HG02840 (cell line): ENCODE data around the gene DPH2.

ENCODE experiments used
- ATAC-seq: cut with Tn5 transposase; IDR thresholded peaks from one replicate; pipeline ENCODE4 v1.9.1; 2021; ENCODE audit warnings: mild to moderate bottlenecking, moderate library complexity, moderate number of reproducible peaks; ENCODE audit not compliant: unreplicated experiment, low FRiP score

The DPH2 gene

DNA sequence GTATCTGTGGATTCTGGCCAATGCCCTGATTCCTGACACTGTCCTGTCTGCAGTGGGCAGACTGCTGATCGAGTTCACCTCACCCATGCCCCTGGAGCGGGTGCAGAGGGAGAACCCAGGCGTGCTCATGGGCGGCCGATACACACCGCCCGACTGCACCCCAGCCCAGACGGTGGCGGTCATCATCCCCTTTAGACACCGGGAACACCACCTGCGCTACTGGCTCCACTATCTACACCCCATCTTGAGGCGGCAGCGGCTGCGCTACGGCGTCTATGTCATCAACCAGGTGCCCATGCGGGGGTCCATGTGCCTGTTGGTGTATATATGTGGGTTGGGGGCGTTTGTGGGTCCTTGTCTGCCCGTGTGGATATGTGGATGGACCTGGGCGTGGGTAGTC, 11.8 kb downstream of the DPH2 start:
- ATAC-seq = no peak

DNA sequence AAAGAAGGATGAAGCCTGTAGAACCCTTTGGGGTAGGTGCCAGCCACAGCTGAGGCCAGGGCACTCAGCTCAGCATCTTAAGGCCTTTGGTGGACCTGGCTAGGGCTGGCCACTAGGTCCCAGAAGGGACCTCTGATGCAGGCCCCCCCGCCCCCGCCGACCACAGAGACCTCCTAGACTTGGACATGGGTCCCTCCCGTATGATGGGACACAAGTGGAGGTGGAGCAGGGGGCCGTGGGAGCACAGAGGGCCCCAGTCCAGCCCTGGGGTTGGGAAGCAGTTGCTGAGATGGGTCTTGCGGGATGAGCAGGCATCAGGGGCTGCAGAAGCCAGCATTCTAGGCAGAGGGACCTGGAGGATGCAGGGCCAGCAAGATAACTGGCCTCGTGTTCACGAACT, 12.4 kb downstream of the DPH2 start:
- ATAC-seq = no peak

DNA sequence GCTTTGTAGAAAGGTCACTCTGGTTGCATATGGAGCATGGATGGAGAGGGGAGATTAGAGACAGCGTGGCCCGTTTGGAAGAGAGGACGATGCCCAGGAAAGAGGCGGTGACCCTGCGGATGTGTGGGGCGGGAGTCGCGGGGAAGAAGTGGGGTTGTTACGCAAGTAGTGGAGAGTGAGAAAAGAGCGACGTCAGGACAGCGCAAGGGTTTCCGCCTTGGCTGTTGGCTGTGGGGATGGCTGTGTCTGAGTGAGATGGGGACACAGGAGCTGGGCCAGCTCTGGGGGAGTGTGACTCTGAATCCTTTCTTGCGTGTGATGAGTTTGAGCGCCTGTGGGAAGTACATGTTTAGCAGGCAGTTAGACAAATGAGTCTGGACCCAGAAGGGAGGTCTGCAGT, 13.0 kb downstream of the DPH2 start:
- ATAC-seq = no peak

DNA sequence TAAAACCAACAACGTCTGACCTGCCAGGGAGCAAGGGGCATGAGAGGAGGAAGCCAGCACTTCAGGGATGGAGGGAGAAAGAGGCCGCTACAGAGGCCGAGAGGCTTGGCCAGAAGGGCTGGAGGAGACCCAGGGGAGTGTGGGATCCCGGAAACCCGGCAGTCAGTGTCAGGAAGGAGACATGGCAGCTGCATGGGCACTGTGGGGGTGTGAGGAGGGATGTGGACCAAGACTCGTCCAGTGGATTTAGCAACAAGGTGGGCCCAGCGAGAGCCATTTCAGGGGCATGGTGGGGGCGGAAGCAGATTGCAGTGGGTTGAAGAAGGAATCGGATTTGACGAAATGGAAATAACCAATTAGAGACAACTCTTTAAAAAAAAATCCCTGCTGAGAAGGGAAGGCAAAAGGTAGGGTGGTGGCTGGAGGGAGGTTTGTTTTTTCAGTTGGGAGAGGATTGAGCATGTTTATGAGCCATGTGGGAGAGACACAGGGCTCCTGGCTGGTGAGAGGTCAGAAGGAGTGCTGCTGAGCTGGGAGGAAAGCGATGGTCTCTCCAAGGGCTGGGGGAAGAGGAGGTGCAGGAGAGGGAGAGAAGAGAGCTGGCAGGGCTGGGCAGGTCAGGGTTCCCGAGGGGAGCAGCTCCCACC, 13.6 kb downstream of the DPH2 start:
- ATAC-seq = no peak

DNA sequence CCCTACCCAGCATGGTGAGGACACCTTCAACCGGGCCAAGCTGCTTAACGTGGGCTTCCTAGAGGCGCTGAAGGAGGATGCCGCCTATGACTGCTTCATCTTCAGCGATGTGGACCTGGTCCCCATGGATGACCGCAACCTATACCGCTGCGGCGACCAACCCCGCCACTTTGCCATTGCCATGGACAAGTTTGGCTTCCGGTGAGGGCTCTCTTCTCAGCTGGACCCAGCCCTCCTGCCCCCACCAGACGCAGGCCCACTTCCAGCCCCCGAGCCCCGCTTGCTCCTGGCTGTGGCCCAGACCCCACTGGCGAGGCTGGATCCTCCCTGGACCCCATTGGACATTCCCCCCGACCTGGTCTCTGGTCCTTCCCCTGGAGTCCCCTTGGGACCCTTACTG, 15.0 kb downstream of the DPH2 start:
- ATAC-seq = no peak

DNA sequence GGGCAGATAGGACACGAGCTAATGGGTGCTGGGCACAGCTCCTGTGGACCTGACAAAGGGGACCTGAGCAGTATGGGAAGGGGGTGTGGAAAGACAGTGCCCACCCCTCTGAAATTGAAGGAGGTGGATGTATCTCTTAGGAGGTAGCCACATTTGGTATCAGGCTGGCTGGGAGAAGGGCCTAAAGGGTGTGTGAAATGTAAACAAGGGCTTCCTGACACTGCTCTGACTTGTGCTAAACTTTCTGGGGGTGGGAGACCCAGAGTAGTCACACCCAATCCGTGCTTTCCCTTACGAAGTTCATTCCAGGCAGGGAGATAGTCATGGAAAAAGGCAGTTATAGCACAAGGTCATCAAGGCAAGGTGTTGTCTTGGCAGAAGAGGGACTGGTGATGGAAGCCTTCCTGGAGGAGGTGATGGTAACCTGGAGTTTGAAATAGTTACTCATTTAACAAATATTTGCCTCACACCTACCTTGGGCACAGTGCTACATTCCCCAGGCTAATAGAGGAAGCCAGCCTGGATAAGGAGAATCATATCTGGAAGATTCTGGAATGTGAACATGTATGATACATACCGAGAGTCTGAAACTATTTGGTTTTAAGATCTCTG, 16.3 kb downstream of the DPH2 start:
- no peak for ATAC-seq

DNA sequence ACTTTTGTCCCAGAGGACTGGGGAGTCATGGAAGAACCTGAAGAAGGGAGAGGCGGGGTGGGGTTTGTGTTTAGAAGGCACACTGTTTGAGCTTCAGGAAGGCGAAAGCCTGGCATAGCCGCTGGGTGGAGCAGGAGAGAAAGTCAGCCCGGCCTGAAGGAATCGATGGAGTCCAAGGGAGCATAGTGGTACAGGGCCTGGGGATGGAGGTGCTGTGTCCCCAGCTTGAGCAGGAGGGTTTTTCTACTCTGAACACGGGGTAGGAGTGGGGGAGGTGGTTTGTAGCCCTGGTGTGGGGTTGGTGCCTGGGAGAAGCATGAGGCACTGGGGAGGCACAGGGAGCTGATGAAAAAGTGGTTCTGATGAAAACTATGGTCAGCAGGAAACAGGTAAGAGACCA, 16.9 kb downstream of the DPH2 start:
- ATAC-seq = no peak

DNA sequence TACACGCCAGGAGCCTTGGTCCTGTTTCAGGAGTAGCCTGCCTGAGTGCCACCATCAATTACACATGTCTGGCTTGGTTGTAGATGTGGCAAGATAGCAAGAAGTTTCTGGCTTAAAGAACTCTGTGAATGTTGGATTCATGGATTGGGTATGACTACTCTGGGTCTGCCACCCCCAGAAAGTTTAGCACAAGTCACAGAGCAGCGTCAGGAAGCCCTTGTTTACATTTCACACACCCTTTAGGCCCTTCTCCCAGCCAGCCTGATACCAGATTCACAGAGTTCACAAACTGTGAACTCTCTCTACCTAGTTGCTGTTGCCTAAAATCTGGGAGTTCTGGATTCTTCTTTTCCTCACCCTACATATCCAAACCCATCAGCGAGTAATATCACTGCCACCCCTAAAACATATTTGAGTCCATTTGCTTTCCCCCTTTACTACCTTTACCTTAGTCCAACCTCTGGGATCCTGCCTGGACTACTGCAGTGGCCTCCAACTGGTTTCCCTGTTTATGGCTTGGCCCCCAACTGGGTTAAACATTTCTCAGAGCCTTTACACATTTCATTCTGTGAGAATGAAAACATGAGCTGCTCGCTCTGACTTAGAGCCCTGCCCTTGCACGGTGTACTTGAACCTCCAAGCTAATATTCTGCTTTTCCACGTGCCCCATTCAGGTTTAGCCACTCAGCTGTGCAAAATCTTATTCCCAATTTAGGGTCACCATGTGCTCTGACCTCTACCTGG, 17.5 kb downstream of the DPH2 start:
- ATAC-seq = no peak

DNA sequence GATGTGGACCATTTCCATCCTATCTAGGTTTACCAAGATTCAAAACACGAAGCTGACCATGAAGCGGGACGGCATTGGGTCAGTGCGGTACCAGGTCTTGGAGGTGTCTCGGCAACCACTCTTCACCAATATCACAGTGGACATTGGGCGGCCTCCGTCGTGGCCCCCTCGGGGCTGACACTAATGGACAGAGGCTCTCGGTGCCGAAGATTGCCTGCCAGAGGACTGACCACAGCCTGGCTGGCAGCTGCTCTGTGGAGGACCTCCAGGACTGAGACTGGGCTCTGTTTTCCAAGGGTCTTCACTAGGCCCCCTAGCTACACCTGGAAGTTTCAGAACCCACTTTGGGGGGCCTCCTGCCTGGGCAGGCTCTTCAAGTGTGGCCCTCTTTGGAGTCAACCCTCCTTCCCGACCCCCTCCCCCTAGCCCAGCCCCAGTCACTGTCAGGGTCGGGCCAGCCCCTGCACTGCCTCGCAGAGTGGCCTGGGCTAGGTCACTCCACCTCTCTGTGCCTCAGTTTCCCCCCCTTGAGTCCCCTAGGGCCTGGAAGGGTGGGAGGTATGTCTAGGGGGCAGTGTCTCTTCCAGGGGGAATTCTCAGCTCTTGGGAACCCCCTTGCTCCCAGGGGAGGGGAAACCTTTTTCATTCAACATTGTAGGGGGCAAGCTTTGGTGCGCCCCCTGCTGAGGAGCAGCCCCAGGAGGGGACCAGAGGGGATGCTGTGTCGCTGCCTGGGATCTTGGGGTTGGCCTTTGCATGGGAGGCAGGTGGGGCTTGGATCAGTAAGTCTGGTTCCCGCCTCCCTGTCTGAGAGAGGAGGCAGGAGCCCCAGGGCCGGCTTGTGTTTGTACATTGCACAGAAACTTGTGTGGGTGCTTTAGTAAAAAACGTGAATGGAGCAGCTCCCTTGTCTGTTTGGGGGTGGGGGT, 20.7 kb downstream of the DPH2 start:
- ATAC-seq = no peak

DNA sequence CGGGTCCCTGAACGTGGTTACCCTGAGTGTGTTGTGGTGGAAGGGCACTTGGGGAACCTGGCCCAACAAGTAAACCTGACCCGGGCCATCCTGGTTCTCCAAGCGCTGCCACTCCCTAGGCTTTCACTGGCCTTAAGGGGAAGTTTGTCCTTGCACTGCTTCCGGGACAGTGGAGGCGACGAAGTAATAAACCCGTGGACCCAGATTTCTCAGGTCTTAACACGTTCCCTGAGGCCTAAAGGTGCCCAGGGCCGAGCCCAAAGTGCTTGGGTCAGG, 21.3 kb downstream of the DPH2 start:
- ATAC-seq = no peak

DNA sequence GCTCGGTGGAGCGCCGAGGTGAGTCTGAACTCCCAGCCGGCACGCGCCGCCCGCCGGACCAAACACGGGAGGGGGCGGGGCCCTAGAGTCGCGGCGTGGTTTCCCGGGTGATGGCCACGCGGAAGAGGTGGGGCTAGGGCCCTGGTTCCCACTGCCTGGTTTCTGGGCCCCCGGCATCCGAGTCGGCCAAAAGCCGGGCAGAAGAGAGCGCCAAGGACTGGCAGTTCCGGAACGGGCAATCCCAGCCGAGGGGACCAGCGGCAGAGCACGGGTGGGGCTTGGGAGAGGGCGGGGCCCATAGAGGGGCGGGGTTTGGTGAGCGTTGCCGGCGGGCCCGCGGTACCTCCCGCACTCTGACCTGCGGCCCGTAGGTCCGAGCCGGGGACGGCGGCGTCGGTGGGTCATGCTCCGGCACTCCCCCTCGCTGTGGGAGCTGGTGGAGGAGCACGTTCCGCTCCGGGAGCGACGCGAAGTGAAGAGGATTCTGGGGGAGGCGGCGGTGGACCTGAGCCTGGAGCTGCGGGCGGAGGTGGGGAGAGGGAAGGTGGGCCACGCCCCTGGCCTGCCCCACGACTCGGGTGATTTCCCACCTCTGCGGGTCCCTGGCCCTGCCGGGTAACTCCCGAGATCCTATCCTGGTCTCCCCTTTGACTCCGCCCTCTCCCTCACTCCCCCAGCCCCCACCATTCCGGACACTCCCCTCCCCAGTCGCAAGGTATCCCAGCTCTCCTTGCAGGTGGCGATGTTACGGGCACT, 21.8 kb downstream of the DPH2 start, which contains the start of gene CCDC24:
Gene CCDC24 (plus strand): TSS at position 124 of the 756 bp plus-strand sequence. CDS start 280 bp downstream, at position 404.
- ATAC-seq = peak; percentile 62

DNA sequence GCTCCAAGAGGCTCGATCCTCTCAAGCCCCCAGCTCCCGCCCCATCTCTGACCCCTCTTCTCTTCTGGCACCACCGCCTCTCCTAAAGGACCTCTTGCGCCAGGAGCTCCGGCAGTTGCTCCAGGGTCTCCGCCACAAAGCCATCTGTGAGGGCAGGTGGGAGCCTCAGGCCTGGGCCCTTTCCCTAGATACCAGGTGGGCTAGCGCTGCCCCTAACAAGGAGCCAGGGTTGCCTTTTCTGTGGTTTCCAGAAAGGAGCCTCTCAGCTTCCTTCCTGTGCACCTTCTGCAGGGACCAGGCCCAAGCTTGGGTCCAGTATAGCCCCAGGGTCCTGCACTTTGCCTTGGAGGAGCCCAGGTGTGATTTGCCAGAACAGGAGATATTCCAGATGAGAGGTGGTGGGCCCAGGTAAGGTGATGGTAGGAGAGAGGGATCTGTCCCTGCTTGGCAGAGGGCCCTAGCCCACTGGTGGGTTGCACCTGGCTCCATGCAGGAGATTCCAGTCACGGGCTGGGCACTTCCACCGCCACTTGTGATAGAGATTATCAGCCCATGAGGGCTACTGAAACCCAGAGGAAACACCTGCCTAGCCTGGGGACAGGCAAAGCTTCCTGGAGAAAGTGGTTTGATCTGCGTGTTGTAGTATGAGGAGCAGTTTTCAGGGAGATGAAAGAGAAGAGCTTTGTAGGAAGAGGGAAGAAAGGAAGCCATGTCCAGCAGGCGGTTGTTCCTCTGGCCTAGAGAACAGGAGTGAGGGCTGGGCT, 22.6 kb downstream of the DPH2 start:
- no peak for ATAC-seq

DNA sequence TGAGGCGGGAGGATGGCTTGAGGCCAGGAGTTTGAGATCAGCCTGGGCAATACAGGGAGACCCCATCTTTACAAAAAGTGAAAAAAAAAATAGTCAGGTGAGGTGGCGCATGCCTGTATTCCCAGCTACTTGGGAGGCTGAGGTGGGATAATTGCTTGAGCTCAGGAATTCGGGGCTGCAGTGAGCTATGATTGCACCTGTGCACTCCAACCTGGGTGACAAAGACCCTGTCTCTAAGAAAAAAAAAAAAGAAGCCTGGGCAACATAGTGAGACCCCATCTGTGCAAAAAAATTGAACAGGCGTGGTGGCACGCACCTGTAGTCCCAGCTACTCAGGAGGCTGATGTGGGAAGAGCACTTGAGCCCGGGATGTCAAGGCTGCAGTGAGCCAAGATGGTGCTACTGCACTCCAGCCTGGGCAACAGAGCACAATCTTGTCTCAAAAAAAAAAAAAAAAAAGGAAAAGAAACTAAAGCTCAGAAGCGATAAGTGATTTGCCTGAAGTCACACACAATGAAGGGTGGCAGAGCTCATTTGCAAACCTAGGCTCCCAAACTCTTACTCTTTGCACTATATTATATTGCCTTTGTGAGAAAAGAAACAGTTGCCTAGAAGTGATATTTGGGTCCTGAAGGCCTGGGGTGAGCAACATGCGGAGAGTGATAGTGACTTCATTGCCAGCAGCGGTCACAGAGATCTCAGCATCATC, 23.6 kb downstream of the DPH2 start:
- ATAC-seq = no peak

DNA sequence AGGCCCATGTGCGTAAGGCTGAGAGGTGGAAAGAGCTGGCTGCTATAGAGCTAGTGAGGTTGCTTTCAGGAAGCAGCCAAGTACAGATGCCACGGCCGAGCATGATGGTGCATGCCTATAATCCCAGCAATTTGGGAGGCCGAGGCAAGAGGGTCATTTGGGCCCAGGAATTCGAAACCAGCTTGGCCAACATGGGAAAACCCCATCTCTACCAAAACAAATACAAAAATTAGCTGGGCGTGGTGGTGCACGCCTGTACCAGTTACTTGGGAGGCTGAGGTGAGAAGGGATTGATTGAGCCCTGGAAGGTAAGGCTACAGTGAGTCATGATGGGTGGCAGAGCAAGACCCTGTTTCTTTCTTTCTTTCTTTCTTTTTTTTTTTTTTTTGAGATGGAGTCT, 24.3 kb downstream of the DPH2 start:
- no peak for ATAC-seq

DNA sequence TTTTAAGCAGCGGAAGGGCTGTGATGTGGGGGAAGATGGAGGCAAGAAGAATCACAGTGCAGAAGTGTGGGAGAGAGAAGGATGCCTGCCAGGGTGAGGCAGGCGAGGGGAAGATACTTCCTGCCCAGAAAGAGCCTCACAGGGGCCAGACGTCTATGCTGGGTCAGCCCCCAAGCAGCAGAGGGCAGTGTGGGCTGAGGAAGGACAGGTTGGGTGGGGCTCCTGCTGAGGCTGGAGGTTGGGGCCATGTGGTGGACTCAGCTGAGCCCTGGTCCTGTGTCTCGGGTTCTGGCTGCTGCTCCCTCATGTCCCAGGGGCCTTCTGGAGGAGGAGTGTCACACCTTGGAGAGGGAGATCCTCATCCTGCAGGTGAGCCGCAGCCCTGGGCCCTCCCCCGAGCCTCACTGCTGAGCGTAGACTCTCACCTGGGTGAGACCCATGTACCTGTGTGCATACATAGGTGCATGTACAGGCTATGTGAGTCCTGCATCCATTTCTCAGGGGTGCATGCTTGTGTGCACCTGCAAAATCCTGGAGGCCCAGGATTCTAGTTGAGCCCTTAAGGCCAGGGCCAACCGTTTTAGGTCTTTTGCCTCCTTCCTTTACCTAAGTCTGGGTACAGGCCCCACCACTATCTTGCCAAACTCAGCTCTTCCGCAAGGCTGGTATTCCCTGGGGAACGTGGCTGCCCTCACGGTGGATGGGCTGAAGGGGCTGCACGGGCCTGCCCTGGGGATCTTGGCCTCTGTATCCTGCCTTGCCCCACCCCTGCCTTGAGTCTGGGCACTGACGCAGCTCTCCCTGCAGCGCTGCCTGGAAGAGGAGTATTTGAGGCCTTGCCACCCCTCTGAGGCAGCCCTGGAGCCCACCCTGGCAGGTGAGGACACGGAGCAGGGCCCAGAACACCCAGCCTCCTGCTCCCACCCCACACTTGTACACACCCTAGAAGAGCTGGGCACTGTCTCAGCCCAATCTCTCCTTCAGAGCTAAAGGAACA, 25.3 kb downstream of the DPH2 start:
- ATAC-seq = no peak

DNA sequence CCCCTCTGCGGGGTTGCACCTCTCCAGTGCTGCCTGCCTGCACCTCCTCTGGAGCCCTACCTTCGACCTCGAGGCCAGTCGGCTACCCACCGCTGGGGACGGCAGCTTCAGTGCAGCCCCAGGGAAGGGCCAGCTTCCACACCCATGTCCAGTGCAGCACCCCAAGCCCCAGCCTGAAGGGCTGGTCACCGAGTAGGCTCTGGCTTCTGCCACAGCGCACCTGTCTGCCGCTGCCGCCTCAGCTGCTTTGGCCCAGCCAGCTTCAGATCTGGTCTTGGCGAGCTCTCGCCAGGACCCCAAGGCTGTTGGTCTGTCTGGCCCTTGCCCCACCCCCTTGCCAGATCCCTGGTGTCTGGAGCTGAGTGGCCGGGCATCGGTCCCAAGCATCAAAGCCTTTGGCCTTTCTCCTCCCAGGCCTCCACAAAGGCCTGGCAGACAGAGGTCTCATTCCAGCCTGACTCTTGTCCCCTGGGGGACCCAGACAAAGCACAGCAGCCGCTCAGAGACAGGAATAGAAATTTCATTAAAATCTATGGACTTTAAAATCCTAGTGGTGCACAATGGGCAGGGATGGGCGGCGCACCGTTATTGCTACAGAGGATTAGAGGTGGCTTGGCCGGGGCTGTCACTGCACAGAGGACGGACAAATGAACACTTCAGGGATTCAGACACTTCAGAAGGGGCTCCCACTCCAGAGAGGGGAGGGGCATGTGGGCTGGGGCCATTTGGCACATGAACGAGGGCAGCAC, 26.3 kb downstream of the DPH2 start:
- ATAC-seq = no peak

DNA sequence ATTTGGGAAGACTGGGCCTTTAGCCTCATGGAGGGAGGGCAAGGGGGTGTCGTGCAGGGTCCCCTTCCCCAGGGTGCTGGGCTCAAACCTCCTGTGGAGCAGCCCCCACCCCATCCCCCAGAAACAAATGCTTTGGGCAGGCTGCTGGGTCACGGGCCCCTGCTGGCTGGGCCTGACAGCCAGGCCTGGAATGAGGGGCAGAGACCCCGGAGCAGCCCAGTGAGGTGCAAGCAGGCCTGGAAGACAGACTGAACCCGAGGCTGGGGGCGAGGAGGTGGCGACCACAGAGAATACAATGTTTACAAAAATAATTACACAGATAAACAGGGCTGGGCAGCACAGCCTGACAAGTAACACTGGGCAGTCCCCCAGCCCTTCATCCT, 26.9 kb downstream of the DPH2 start:
- no peak for ATAC-seq
